CD4-positive, alpha-beta T cell (primary cell): ENCODE results near the gene ZC3HAV1. TPM values are rescaled to one million over a fixed set of nuclear protein-coding genes. Genes with fewer than 3 reads are reported as not detected.

Source experiments
- ATAC-seq: fragments of 200-7000 bp; cut with Tn5 transposase; one replicate; pipeline ENCODE4 v1.10.0; 2022; ENCODE audit warnings: mild to moderate bottlenecking; ENCODE audit not compliant: poor library complexity
- CTCF ChIA-PET: fragments of 350-600 bp; sonication (Branson Sonifier 250); formaldehyde crosslinking; loops from one replicate; lab custom pipeline; 2021; ENCODE audit warnings: antibody characterized with exemption, inconsistent platforms; lab: Charles Lee
- POLR2A ChIA-PET: fragments of 350-600 bp; sonication (Branson Sonifier 250); formaldehyde crosslinking; loops from one replicate; lab custom pipeline; 2021; ENCODE audit warnings: antibody characterized with exemption, inconsistent platforms; lab: Charles Lee
- DNase-seq, 14 experiments: peaks; one replicate each; pipeline ENCODE4 v3.0.0-alpha.2; 2013 to 2020; ENCODE audit warnings: mixed read lengths in 2 of 14
- H3K27ac ChIP-seq, 2 donors: one replicate each; pipeline versions ENCODE4 v1.5.1 to v1.7.0; 2013; ENCODE audit warnings: low read length in 2 of 2, low read depth in 1 of 2, mild to moderate bottlenecking in 1 of 2
- H3K27me3 ChIP-seq, 2 experiments: 1 replicate in 1 of 2; 2 replicates in 1 of 2; pipeline versions ENCODE4 v1.6.1 to v1.7.0; 2013; ENCODE audit warnings: low read length in 2 of 2, control low read depth in 1 of 2, mild to moderate bottlenecking in 1 of 2, moderate library complexity in 1 of 2; ENCODE audit not compliant: insufficient read depth in 2 of 2, control insufficient read depth in 1 of 2
- H3K36me3 ChIP-seq: one replicate; pipeline ENCODE4 v1.6.1; 2013; ENCODE audit warnings: low read length, control low read depth; ENCODE audit not compliant: insufficient read depth
- H3K4me1 ChIP-seq: one replicate; pipeline ENCODE4 v1.6.1; 2013; ENCODE audit warnings: low read length, control low read depth; ENCODE audit not compliant: insufficient read depth
- H3K4me3 ChIP-seq: one replicate; pipeline ENCODE4 v1.5.1; 2013; ENCODE audit warnings: mild to moderate bottlenecking, low read length, moderate library complexity
- H3K9me3 ChIP-seq, 2 experiments: 1 replicate in 1 of 2; 2 replicates in 1 of 2; pipeline versions ENCODE4 v1.6.1 to v1.7.0; 2013; ENCODE audit warnings: low read length in 2 of 2, mild to moderate bottlenecking in 2 of 2, control low read depth in 1 of 2, moderate library complexity in 1 of 2; ENCODE audit not compliant: control insufficient read depth in 1 of 2, insufficient read depth in 1 of 2
- H3K27ac Mint-ChIP-seq: one replicate; pipeline ENCODE4 v1.8.0; 2020; ENCODE audit warnings: mixed read lengths
- H3K27me3 Mint-ChIP-seq: one replicate; pipeline ENCODE4 v1.8.0; 2021; ENCODE audit warnings: mixed read lengths
- H3K36me3 Mint-ChIP-seq: one replicate; pipeline ENCODE4 v1.8.0; 2021; ENCODE audit warnings: low read depth, mixed read lengths
- H3K4me1 Mint-ChIP-seq: one replicate; pipeline ENCODE4 v1.8.0; 2021; ENCODE audit warnings: low read depth, mixed read lengths
- H3K4me3 Mint-ChIP-seq: one replicate; pipeline ENCODE4 v1.8.0; 2020; ENCODE audit warnings: mild to moderate bottlenecking, mixed read lengths
- H3K9me3 Mint-ChIP-seq: one replicate; pipeline ENCODE4 v1.8.0; 2020; ENCODE audit warnings: mixed read lengths
- intact Hi-C, 2 experiments: fragments of 100-400 bp; cut with DNase I in 1 of 2; cut with micrococcal nuclease in 1 of 2; formaldehyde crosslinking; loops; one replicate each; pipeline versions ENCODE4 v1.15.1 to v1.9.0; 2023 to 2025; cut with DNase I, micrococcal nuclease
- total RNA-seq, 174 experiments: library from RNA in 2 of 174; stranded (reverse) in 2 of 174; gene quantifications; one replicate each; pipeline ENCODE4 v1.2.3 and lab custom pipeline; 2021 to 2026
- TF ChIP-seq, protein P1 (sequence below): fragments of 200-600 bp; IDR thresholded peaks from one replicate; pipeline ENCODE4 v1.8.0; 2022; ENCODE audit warnings: antibody characterized with exemption, mild to moderate bottlenecking

ZC3HAV1 gene
- total RNA-seq, 2 experiments from 2014 or later = 169 to 178 TPM

DNA sequence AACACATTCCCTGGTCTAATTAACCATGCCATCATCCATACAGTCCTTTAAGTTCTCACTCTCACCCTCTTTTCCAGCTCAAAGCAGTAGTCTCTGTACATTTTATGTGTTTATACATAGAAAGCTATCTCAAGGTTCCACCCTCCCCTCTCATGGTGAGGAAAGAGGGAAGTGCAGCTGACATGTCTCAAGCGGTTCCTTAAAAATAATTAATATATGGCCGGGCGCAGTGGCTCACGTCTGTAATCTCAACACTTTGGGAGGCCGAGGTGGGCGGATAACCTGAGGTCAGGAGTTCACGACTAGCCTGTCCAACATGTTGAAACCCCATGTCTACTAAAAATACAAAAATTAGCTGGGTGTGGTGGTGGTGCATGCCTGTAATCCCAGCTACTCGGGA, 36.7 kb downstream of the ZC3HAV1 start:
- Mint-ChIP-seq H3K27ac (peak overlapping the region; percentile 90), H3K27me3 (no peaks in the 10 kb centered on the region), H3K4me1 (peaks cover 62% of the 10 kb centered on the region), H3K9me3 (no peaks in the 10 kb centered on the region), H3K36me3 (peaks cover 95% of the 10 kb centered on the region), H3K4me3 (peak overlapping the region; percentile 78)
- H3K27me3 ChIP-seq = no peaks in the 10 kb centered on the region
- intact Hi-C loops = no loop called here
- H3K27ac ChIP-seq = peak overlapping the region; percentile 46 to 52
- POLR2A ChIA-PET = interaction anchor here (0.8 to 1.7 kb wide), 4 partner anchors 22 to 187 kb away, joined by 3 to 10 read pairs (median 4); no protein-coding TSS in a partner anchor
- TF ChIP-seq, protein P1, sequence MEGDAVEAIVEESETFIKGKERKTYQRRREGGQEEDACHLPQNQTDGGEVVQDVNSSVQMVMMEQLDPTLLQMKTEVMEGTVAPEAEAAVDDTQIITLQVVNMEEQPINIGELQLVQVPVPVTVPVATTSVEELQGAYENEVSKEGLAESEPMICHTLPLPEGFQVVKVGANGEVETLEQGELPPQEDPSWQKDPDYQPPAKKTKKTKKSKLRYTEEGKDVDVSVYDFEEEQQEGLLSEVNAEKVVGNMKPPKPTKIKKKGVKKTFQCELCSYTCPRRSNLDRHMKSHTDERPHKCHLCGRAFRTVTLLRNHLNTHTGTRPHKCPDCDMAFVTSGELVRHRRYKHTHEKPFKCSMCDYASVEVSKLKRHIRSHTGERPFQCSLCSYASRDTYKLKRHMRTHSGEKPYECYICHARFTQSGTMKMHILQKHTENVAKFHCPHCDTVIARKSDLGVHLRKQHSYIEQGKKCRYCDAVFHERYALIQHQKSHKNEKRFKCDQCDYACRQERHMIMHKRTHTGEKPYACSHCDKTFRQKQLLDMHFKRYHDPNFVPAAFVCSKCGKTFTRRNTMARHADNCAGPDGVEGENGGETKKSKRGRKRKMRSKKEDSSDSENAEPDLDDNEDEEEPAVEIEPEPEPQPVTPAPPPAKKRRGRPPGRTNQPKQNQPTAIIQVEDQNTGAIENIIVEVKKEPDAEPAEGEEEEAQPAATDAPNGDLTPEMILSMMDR = no peak
- CTCF ChIA-PET = interaction anchor here (0.8 to 4.0 kb wide), 3 partner anchors 22 to 186 kb away, joined by 3 to 38 read pairs (median 4); no protein-coding TSS in a partner anchor
- ATAC-seq = no peak
- no peak overlapping the region for H3K4me3 ChIP-seq
- H3K36me3 ChIP-seq = peaks cover 95% of the 10 kb centered on the region
- peaks cover 60% of the 10 kb centered on the region for H3K4me1 ChIP-seq
- no peaks in the 10 kb centered on the region for H3K9me3 ChIP-seq
- DNase-seq = no peak

GRCh38 chr7:139071680-139072079, 37.8 kb downstream of the ZC3HAV1 start:
- Histone ChIP-seq H3K27me3 (no peaks in the 10 kb centered on the region), H3K36me3 (peaks cover 96% of the 10 kb centered on the region), H3K4me3 (no peak overlapping the region), H3K9me3 (no peaks in the 10 kb centered on the region), H3K4me1 (peaks cover 56% of the 10 kb centered on the region), H3K27ac (peak overlapping the region in 1 of 2 donors; percentile 52)
- POLR2A ChIA-PET = interaction anchor here (0.6 to 1.2 kb wide), 4 partner anchors 18 to 149 kb away, joined by 3 to 4 read pairs (median 4); no protein-coding TSS in a partner anchor
- CTCF ChIA-PET = interaction anchor here (1.7 kb wide), 1 partner anchor 26 kb away, joined by 3 read pairs; no protein-coding TSS in a partner anchor
- peak overlapping the region; percentile 90 for H3K27ac Mint-ChIP-seq
- peaks cover 72% of the 10 kb centered on the region for H3K4me1 Mint-ChIP-seq
- peak; percentile 22 for ATAC-seq
- peak overlapping the region; percentile 63 for H3K4me3 Mint-ChIP-seq
- TF ChIP-seq, protein P1 = no peak
- intact Hi-C loops = no loop called here
- H3K27me3 Mint-ChIP-seq = no peaks in the 10 kb centered on the region
- peaks cover 95% of the 10 kb centered on the region for H3K36me3 Mint-ChIP-seq
- H3K9me3 Mint-ChIP-seq = no peaks in the 10 kb centered on the region
- peak in 1 of 14 experiments; percentile 44 for DNase-seq

DNA sequence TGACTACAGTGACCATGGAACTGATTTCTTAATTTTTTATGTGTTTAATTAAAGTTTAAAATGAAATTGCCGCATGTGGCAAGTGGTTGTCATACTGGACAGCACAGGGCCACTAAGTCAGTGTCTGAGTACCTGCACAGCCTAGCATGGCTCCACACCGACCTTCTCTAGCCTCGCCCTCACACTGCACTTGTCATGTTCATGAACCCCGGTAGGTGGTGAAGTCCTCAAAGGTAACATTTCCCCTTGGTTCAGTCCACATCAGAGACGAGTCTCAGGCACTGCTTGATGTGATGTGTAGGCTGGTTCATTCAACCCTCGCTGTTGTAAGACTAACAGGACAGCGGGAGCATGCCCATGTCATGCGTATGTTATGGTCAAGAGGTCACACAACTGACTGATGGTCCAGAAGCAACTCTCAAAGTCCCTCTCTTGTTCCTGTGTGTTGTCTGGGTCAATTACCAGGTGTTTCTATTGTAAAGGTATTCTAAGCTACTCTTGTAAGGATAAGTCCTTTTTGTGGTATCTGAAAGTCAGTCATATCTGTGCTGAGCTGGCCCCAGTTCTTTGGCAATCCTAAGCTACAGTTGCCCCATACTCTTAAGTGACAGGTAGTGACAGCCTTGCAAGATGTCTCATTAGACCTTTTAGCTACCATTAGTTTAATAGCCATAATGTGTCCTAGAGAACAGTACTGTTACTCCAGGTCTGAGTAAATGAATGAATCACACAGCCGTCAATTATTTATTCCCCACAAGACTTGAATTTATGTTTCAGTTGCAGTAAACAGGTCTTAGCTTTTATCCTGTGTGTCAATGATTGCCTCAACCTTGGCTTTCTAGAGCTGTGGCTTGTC, 40.7 kb downstream of the ZC3HAV1 start:
- no peaks in the 10 kb centered on the region for H3K27me3 ChIP-seq
- ATAC-seq (peak; percentile 45), DNase-seq (peak in 2 of 14 experiments; percentile 32 to 37)
- peaks cover 51% of the 10 kb centered on the region for H3K4me1 ChIP-seq
- H3K36me3 ChIP-seq = peaks cover 97% of the 10 kb centered on the region
- POLR2A ChIA-PET = interaction anchor here (1.1 to 2.4 kb wide), 5 partner anchors 12 to 36 kb away, joined by 3 to 10 read pairs (median 4); no protein-coding TSS in a partner anchor
- TF ChIP-seq, protein P1 = no peak
- no peaks in the 10 kb centered on the region for H3K9me3 ChIP-seq
- H3K4me3 ChIP-seq = no peak overlapping the region
- peaks cover 96% of the 10 kb centered on the region for H3K36me3 Mint-ChIP-seq
- H3K4me1 Mint-ChIP-seq = peaks cover 83% of the 10 kb centered on the region
- H3K27me3 Mint-ChIP-seq = no peaks in the 10 kb centered on the region
- H3K9me3 Mint-ChIP-seq = no peaks in the 10 kb centered on the region
- CTCF ChIA-PET = interaction anchor here (0.5 to 1.6 kb wide), 4 partner anchors 14 to 182 kb away, joined by 3 to 8 read pairs (median 5); no protein-coding TSS in a partner anchor
- H3K27ac ChIP-seq = peak overlapping the region in 1 of 2 donors; percentile 3
- peak overlapping the region; percentile 56 for H3K27ac Mint-ChIP-seq
- intact Hi-C loops = no loop called here
- H3K4me3 Mint-ChIP-seq = no peak overlapping the region
